ENCODE measurements around the gene DR1.
A peak's percentile ranks its signal among the peaks of the same experiment; 100 is the strongest.

Gene DR1

GRCh38 chr1:93344886-93345632 is 648 bp upstream of the DR1 start:
- Histone ChIP-seq H3K27ac (peak overlapping the region; percentile 90), H3K4me3 (ENCODE audit: low read depth, low read length) (peak overlapping the region; percentile 91), H3K36me3 (replicated peaks) (no peaks in the 10 kb centered on the region), H3K27me3 (replicated peaks) (no peaks in the 10 kb centered on the region)
- no peak for TF ChIP-seq CTCF (IDR thresholded peaks at IDR 0.05; ENCODE audit: low read depth, low read length, missing control alignments)
- in situ Hi-C loops (cut with HindIII; ENCODE audit: low pct_ligation_motif_present, low sequenced_read_pairs) = no loop called here
- DNase-seq = no peak

- TF ChIP-seq CTCF (IDR thresholded peaks at IDR 0.05; ENCODE audit: low read depth, low read length, missing control alignments) = no peak
- in situ Hi-C loops (cut with HindIII; ENCODE audit: low pct_ligation_motif_present, low sequenced_read_pairs) = no loop called here
- no peak for DNase-seq
- no peaks in the 10 kb centered on the region for H3K36me3 ChIP-seq (replicated peaks)
- H3K27ac ChIP-seq = peak overlapping the region; percentile 90
- H3K27me3 ChIP-seq (replicated peaks) = no peaks in the 10 kb centered on the region
- H3K4me3 ChIP-seq (ENCODE audit: low read depth, low read length) = peak overlapping the region; percentile 91
Measured at GRCh38 chr1:93346421-93346993, 800 bp downstream of the DR1 start.

- in situ Hi-C loops (cut with HindIII; ENCODE audit: low pct_ligation_motif_present, low sequenced_read_pairs) = no loop called here
Measured at GRCh38 chr1:93347334-93347899, 1.7 kb downstream of the DR1 start.

GRCh38 chr1:93348104-93348728 is 2.5 kb downstream of the DR1 start:
- Histone ChIP-seq H3K36me3 (replicated peaks) (no peaks in the 10 kb centered on the region), H3K4me3 (ENCODE audit: low read depth, low read length) (peak overlapping the region; percentile 91), H3K27me3 (replicated peaks) (no peaks in the 10 kb centered on the region), H3K27ac (no peak overlapping the region)
- no peak for DNase-seq
- TF ChIP-seq CTCF (IDR thresholded peaks at IDR 0.05; ENCODE audit: low read depth, low read length, missing control alignments) = no peak
- in situ Hi-C loops (cut with HindIII; ENCODE audit: low pct_ligation_motif_present, low sequenced_read_pairs) = no loop called here

More at GRCh38 chr1:93347334-93347899, 1.7 kb downstream of the DR1 start:
- no peak for DNase-seq
- no peak for TF ChIP-seq CTCF (IDR thresholded peaks at IDR 0.05; ENCODE audit: low read depth, low read length, missing control alignments)
- no peaks in the 10 kb centered on the region for H3K27me3 ChIP-seq (replicated peaks)
- H3K36me3 ChIP-seq (replicated peaks) = no peaks in the 10 kb centered on the region
- peak overlapping the region; percentile 91 for H3K4me3 ChIP-seq (ENCODE audit: low read depth, low read length)
- no peak overlapping the region for H3K27ac ChIP-seq

GRCh38 chr1:93349231-93350135 is 3.8 kb downstream of the DR1 start:
- Histone ChIP-seq H3K36me3 (replicated peaks) (peaks cover 2% of the 10 kb centered on the region), H3K27ac (no peak overlapping the region)
- no peak for TF ChIP-seq CTCF (IDR thresholded peaks at IDR 0.05; ENCODE audit: low read depth, low read length, missing control alignments)

More at GRCh38 chr1:93349231-93350135, 3.8 kb downstream of the DR1 start:
- Histone ChIP-seq H3K4me3 (ENCODE audit: low read depth, low read length) (peak overlapping the region; percentile 91), H3K27me3 (replicated peaks) (no peaks in the 10 kb centered on the region)
- no peak for DNase-seq
- in situ Hi-C loops (cut with HindIII; ENCODE audit: low pct_ligation_motif_present, low sequenced_read_pairs) = no loop called here

All from brain microvascular endothelial cell (primary cell).